ENCODE measurements around the gene SEC62. TPM values are rescaled to one million over a fixed set of nuclear protein-coding genes. Genes with fewer than 3 reads are reported as not detected.

SEC62 gene
- total and polyA plus RNA-seq, 9 of the 15 experiments (the other 6 are each of a cell fraction or from before 2014, with no cell fraction given), result 34.5 to 152 (median 51.8) TPM

DNA sequence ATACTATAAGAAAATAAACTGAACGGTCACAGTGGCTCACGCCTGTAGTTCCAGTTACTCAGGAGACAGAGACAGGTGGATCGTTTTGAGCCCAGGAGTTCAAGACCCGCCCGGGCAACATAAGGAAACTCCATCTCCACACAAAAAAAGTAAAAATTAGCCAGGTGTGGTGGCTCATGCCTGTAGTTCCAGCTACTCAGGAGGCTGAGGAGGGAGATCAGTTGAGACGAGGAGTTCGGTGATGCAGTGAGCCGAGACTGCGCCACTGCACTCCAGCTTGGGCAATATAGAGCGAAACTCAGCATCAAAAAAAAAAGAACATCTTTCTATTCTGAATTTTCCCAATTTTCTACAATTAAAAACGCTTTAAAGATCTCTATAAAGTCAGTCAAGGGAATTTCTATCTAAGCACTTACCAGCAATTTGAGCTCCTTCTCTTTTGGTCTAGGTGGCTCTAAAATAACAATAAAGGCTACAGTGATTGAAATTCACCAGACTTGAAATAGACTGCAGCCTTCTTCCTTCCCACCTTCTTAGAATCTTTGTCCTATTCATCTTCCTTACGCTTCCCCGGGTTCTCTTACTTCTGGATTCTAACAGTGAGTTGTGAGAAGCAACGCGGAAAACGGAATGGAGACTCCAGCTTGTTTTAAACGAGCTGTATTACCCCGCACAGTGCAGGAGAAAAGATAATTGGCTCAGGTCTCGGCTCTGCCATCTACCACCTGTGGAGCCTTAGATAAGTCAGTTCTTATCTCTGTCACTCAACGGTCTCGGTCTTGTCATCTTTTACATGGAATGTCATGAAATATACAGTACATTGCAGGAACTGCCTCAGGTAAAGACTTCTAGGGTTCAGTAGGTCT is 812 bp upstream of the SEC62 start (continued):
- no peak for TF ChIP-seq EWSR1 (IDR thresholded peaks at IDR 0.05; ENCODE audit: borderline replicate concordance, low read depth, partially characterized antibody)
- no peak for TF ChIP-seq ZNF589 (CRISPR knock-in tag; IDR thresholded peaks at IDR 0.05; ENCODE audit: low read depth)
- no peak for TF ChIP-seq SUPT5H (IDR thresholded peaks at IDR 0.05)
- TF ChIP-seq MIER1 (IDR thresholded peaks at IDR 0.05; ENCODE audit: low read depth), result no peak
- TF ChIP-seq TFAP4 (CRISPR knock-in tag; IDR thresholded peaks at IDR 0.05; ENCODE audit: borderline replicate concordance), result no peak
- TF ChIP-seq, protein P1, sequence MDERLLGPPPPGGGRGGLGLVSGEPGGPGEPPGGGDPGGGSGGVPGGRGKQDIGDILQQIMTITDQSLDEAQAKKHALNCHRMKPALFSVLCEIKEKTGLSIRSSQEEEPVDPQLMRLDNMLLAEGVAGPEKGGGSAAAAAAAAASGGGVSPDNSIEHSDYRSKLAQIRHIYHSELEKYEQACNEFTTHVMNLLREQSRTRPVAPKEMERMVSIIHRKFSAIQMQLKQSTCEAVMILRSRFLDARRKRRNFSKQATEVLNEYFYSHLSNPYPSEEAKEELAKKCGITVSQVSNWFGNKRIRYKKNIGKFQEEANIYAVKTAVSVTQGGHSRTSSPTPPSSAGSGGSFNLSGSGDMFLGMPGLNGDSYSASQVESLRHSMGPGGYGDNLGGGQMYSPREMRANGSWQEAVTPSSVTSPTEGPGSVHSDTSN (CRISPR knock-in tag; IDR thresholded peaks at IDR 0.05; ENCODE audit: low read depth), result no peak
- TF ChIP-seq, protein P1 (tag; conservative IDR thresholded peaks at IDR 0.05; ENCODE audit: low read depth), result peak; percentile 59
- no peak for TF ChIP-seq ZKSCAN1 (IDR thresholded peaks at IDR 0.05; ENCODE audit: low read depth, low read length)
- TF ChIP-seq SMARCA5 (IDR thresholded peaks at IDR 0.05), result no peak
- TF ChIP-seq MXD1 (CRISPR knock-in tag; IDR thresholded peaks at IDR 0.05; ENCODE audit: borderline replicate concordance, poor library complexity, severe bottlenecking), result no peak
- TF ChIP-seq TRIM28 (IDR thresholded peaks at IDR 0.05), result no peak
- TF ChIP-seq, protein P2, sequence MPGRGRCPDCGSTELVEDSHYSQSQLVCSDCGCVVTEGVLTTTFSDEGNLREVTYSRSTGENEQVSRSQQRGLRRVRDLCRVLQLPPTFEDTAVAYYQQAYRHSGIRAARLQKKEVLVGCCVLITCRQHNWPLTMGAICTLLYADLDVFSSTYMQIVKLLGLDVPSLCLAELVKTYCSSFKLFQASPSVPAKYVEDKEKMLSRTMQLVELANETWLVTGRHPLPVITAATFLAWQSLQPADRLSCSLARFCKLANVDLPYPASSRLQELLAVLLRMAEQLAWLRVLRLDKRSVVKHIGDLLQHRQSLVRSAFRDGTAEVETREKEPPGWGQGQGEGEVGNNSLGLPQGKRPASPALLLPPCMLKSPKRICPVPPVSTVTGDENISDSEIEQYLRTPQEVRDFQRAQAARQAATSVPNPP (IDR thresholded peaks at IDR 0.05; ENCODE audit: borderline replicate concordance, insufficient read depth, insufficient read length), result no peak
- TF ChIP-seq MTF1 (CRISPR knock-in tag; IDR thresholded peaks at IDR 0.05; ENCODE audit: borderline replicate concordance), result no peak
- TF ChIP-seq IRF9 (tag; IDR thresholded peaks at IDR 0.05), result no peak
- TF ChIP-seq KAT8 (IDR thresholded peaks at IDR 0.05; ENCODE audit: low read depth), result no peak
- TF ChIP-seq ZNF740 (CRISPR knock-in tag; IDR thresholded peaks at IDR 0.05), result no peak
- no peak for TF ChIP-seq ZNF740 (tag; IDR thresholded peaks at IDR 0.05)
- no peak for TF ChIP-seq HDAC8 (tag; IDR thresholded peaks at IDR 0.05)
- TF ChIP-seq FOXP1 (CRISPR knock-in tag; IDR thresholded peaks at IDR 0.05), result no peak
- TF ChIP-seq ZNF165 (CRISPR knock-in tag; IDR thresholded peaks at IDR 0.05; ENCODE audit: borderline replicate concordance), result no peak
- no peak for TF ChIP-seq SETDB1 (IDR thresholded peaks at IDR 0.05; ENCODE audit: low read length)
